SU-DHL-6 (cell line): Measurements from ENCODE around the gene PTPN13.

ENCODE experiments used
- H2AFZ ChIP-seq: fragments of 200-600 bp; sonication (generic); 2 replicates; pipeline ENCODE4 v1.6.1; 2014; ENCODE audit warnings: low read depth, mild to moderate bottlenecking, moderate library complexity, mixed read lengths, antibody characterized with exemption, low read length; ENCODE audit not compliant: severe bottlenecking
- H3F3A ChIP-seq: fragments of 200-600 bp; shearing (Covaris generic); 2 replicates; pipeline ENCODE4 v1.6.0; 2016; ENCODE audit warnings: antibody characterized with exemption, mild to moderate bottlenecking; ENCODE audit not compliant: insufficient read depth
- H3K27ac ChIP-seq: fragments of 200-600 bp; sonication (generic); 2 replicates; pipeline ENCODE4 v1.5.1; 2016; ENCODE audit warnings: low read depth, mild to moderate bottlenecking, low read length, moderate library complexity, mixed read lengths
- H3K27me3 ChIP-seq: fragments of 200-600 bp; sonication (generic), shearing (Covaris generic); 2 replicates; pipeline ENCODE4 v1.6.0; 2014; ENCODE audit warnings: mild to moderate bottlenecking, low read length
- H3K36me3 ChIP-seq: fragments of 200-600 bp; sonication (generic); 2 replicates; pipeline ENCODE4 v1.6.1; 2014; ENCODE audit warnings: mild to moderate bottlenecking, low read length, mixed read lengths
- H3K4me2 ChIP-seq: fragments of 300-600, 200-600 bp; shearing (Covaris generic), sonication (generic); 2 replicates; pipeline ENCODE4 v1.6.0; 2014; ENCODE audit warnings: low read length, low read depth, mild to moderate bottlenecking; ENCODE audit not compliant: poor library complexity, severe bottlenecking
- H3K4me3 ChIP-seq: fragments of 200-600 bp; sonication (generic); 2 replicates; pipeline ENCODE4 v1.5.1; 2014; ENCODE audit warnings: antibody characterized with exemption, low read length, mild to moderate bottlenecking, mixed read lengths; ENCODE audit not compliant: insufficient read depth, poor library complexity, severe bottlenecking
- H3K79me2 ChIP-seq: fragments of 200-600 bp; sonication (generic); 2 replicates; pipeline ENCODE4 v1.6.1; 2014; ENCODE audit warnings: mild to moderate bottlenecking, low read length, moderate library complexity; ENCODE audit not compliant: insufficient read depth
- H3K9ac ChIP-seq: fragments of 200-600 bp; sonication (generic); 2 replicates; pipeline ENCODE4 v1.7.0; 2014; ENCODE audit warnings: mild to moderate bottlenecking, low read length
- H3K9me2 ChIP-seq: fragments of 200-600 bp; sonication (generic); replicated peaks from 2 replicates; pipeline ENCODE4 v1.6.1; 2014; ENCODE audit warnings: low read length; ENCODE audit not compliant: insufficient read depth
- H3K9me3 ChIP-seq: fragments of 200-600 bp; sonication (generic); 2 replicates; pipeline ENCODE4 v1.6.1; 2014; ENCODE audit warnings: low read length, mixed read lengths; ENCODE audit not compliant: insufficient read depth
- H4K20me1 ChIP-seq: fragments of 200-600 bp; sonication (generic); 2 replicates; pipeline ENCODE4 v1.6.1; 2014; ENCODE audit warnings: low read depth, mild to moderate bottlenecking, antibody characterized with exemption, low read length, moderate library complexity, mixed read lengths
- CTCF ChIP-seq: fragments of 200-600 bp; sonication (generic); IDR thresholded peaks from one replicate; pipeline ENCODE4 v1.5.1; 2017; ENCODE audit warnings: antibody characterized with exemption, mild to moderate bottlenecking, low read length, moderate library complexity; ENCODE audit not compliant: insufficient read depth, poor library complexity, severe bottlenecking
- EZH2phosphoT487 ChIP-seq: fragments of 200-600 bp; sonication (generic), shearing (Covaris generic); conservative IDR thresholded peaks from 2 replicates; pipeline ENCODE4 v1.6.1; 2018; ENCODE audit warnings: mild to moderate bottlenecking, antibody characterized with exemption, low read length, moderate library complexity, mixed read lengths

Gene PTPN13

DNA sequence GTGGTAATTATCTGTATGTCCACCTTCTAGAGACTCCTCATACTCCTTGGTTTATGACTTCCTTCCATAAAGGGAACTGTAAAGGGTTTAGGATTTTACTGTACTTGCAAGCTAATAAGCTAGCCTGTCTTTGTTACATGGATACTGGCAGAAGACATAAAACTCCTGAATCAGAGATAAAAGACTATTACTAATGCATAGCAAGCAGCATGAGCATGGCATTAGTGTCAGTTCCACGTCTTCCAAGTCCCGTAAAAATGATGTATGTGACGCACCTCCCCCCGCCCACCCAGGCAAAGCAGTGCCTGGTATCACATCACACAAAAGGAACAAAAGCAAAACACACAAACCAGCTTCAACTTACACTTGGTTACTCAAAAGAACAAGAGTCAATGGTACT lies 184.1 kb downstream of the PTPN13 start:
- Histone ChIP-seq H3K4me3 (no peak overlapping the region), H3K4me2 (no peak overlapping the region), H2AFZ (no peak overlapping the region), H4K20me1 (no peaks in the 10 kb centered on the region), H3K9me2 (no peaks in the 10 kb centered on the region), H3K9me3 (no peaks in the 10 kb centered on the region), H3F3A (no peaks in the 10 kb centered on the region), H3K27ac (no peak overlapping the region), H3K27me3 (no peaks in the 10 kb centered on the region), H3K36me3 (no peaks in the 10 kb centered on the region), H3K9ac (no peak overlapping the region), H3K79me2 (no peaks in the 10 kb centered on the region)
- TF ChIP-seq EZH2phosphoT487 (no peak), CTCF (no peak)

DNA sequence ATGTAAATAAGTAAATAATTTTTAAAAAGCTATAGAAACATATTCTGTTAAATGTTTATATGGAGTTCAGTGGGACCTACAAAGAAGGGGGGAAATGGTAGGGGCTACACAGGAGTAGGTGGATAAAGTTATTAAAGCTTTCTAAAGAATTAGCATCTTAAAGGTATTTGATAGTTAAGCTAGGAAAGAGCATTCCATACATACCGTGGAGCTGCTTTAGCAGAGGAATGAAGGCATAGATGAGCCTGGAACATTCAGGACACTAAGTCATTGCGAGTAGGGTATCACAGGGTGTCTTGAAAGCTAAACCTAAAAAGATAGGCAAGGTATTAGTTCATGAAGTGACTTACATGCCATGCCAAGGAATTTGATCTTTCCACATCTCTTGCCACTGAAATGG lies 194.7 kb downstream of the PTPN13 start:
- Histone ChIP-seq H3F3A (no peaks in the 10 kb centered on the region), H3K4me2 (no peak overlapping the region), H3K27me3 (no peaks in the 10 kb centered on the region), H2AFZ (no peak overlapping the region), H3K9me2 (no peaks in the 10 kb centered on the region), H3K79me2 (no peaks in the 10 kb centered on the region), H4K20me1 (no peaks in the 10 kb centered on the region), H3K36me3 (no peaks in the 10 kb centered on the region), H3K9me3 (no peaks in the 10 kb centered on the region), H3K4me3 (no peak overlapping the region), H3K9ac (no peak overlapping the region), H3K27ac (no peak overlapping the region)
- no peak for TF ChIP-seq CTCF
- TF ChIP-seq EZH2phosphoT487: no peak

DNA sequence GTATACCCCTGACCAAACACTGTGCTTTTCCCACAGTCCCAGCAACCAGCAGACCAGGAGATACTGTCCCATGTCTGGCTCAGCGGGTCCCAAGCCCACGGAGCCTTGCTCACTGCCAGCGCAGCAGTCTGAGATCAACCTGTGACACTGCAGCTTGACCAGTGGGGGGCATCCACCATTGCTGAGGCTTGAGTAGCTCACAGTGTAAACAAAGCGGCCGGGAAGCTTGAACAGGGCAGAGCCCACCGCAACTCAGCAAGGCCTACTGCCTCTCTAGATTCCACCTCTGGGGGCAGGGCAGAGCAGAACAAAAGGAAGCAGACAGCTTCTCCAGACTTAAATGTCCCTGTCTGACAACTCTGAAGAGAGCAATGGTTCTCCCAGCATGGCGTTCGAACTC lies 197.0 kb downstream of the PTPN13 start:
- H3K9me2 ChIP-seq: no peaks in the 10 kb centered on the region
- TF ChIP-seq CTCF (no peak), EZH2phosphoT487 (no peak)

DNA sequence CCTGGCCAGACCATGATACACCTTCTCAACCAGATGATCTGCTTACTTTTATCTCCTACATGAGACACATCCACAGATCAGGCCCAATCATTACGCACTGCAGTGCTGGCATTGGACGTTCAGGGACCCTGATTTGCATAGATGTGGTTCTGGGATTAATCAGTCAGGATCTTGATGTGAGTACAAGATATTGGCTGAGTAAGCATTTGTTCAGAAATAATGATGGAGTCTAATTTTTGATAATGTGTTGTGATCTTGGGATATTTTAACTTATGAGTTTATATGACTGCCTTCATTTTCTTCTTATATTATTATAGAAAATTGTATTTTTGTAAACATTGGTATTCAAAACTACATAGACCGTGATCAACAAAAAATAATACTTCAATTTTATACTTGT lies 215.7 kb downstream of the PTPN13 start:
- H3K36me3 ChIP-seq: no peaks in the 10 kb centered on the region
- H2AFZ ChIP-seq: no peak overlapping the region

More for the DNA sequence above, 197.0 kb downstream of the PTPN13 start:
- H3K27me3 ChIP-seq: no peaks in the 10 kb centered on the region
- H3K9ac ChIP-seq: no peak overlapping the region
- no peak overlapping the region for H3K4me3 ChIP-seq
- no peak overlapping the region for H3K27ac ChIP-seq
- H3K4me2 ChIP-seq: no peak overlapping the region
- no peak overlapping the region for H2AFZ ChIP-seq
- H3K79me2 ChIP-seq: no peaks in the 10 kb centered on the region
- no peaks in the 10 kb centered on the region for H3F3A ChIP-seq
- H4K20me1 ChIP-seq: no peaks in the 10 kb centered on the region
- H3K36me3 ChIP-seq: no peaks in the 10 kb centered on the region
- H3K9me3 ChIP-seq: no peaks in the 10 kb centered on the region

More for the DNA sequence above, 215.7 kb downstream of the PTPN13 start:
- Histone ChIP-seq H3K4me3 (no peak overlapping the region), H3K79me2 (no peaks in the 10 kb centered on the region), H3K9me3 (no peaks in the 10 kb centered on the region), H4K20me1 (no peaks in the 10 kb centered on the region), H3K4me2 (no peak overlapping the region), H3K27me3 (no peaks in the 10 kb centered on the region), H3K9me2 (no peaks in the 10 kb centered on the region), H3K9ac (no peak overlapping the region), H3F3A (no peaks in the 10 kb centered on the region), H3K27ac (no peak overlapping the region)
- TF ChIP-seq EZH2phosphoT487 (no peak), CTCF (no peak)
